ENCODE measurements around the gene POLR3E. TPM values are rescaled to one million over a fixed set of nuclear protein-coding genes. Genes with fewer than 3 reads are reported as not detected.

Gene POLR3E
- polyA plus RNA-seq, 1 donor (not counting 4 experiments of a cell fraction or from before 2014, with no cell fraction given), result 74.0 TPM

DNA sequence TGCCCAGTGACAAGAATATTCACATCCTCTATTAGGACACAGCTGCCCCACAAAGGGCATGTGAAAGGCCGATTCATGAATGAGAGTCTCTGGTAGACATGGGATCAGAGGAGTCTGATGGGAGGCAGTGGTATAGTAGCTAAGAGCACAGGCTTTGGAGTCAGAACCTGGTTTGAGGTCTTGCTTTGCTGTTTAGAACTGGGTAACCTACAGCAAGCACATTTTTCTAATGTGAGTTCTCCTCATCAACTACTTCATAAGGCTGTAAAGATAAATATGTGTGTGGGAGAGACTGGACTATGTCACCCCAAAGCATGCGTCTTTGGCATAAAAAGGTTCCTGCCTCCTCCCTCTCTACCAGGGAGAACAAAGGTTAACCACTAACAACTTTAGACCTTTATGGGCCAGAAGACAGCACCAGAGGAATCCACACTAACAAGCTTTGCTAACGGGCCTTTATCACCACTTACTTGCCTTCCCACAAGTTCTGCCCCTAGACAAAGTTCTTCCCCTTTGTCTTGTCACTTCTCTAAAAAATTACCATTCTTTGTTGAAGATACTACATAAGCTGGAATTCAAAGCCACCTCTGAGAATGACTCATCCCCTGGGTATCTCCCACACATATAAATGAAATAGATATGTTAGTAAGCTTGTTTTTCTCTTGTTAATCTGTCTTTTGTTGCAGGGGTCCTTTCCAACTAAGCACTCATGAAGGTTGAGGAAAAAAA lies 56.1 kb downstream of the POLR3E start:
- Histone ChIP-seq H3K27me3 (ENCODE audit: control insufficient read depth, extremely low read depth, insufficient read depth, low read length) (no peaks in the 10 kb centered on the region), H2AFZ (ENCODE audit: control insufficient read depth, low read length) (no peak overlapping the region), H3K4me3 (ENCODE audit: control insufficient read depth in 2 of 3, extremely low read depth in 1 of 3, insufficient read depth in 2 of 3, low read depth in 1 of 3, low read length in 3 of 3) (no peak overlapping the region), H3K4me2 (ENCODE audit: control insufficient read depth, extremely low read depth, insufficient read depth, low read depth, low read length) (peak overlapping the region; percentile 11), H3K27ac (ENCODE audit: control insufficient read depth, insufficient read depth, low read length) (no peak overlapping the region), H3K79me2 (ENCODE audit: control insufficient read depth, insufficient read depth, low read length) (peaks cover 55% of the 10 kb centered on the region), H4K20me1 (ENCODE audit: control insufficient read depth, extremely low read depth, insufficient read depth, low read length) (no peaks in the 10 kb centered on the region), H3K9me1 (ENCODE audit: control insufficient read depth, extremely low read depth, insufficient read depth, low read length) (no peaks in the 10 kb centered on the region), H3K9ac (ENCODE audit: control insufficient read depth, extremely low read depth, insufficient read depth, low read length) (no peak overlapping the region), H3K36me3 (ENCODE audit: control insufficient read depth in 2 of 2, extremely low read depth in 1 of 2, insufficient read depth in 2 of 2, low read length in 2 of 2) (peaks cover 6 to 12% of the 10 kb centered on the region in 2 experiments), H3K4me1 (ENCODE audit: control insufficient read depth, extremely low read depth, insufficient read depth, low read length) (peaks cover 25% of the 10 kb centered on the region), H3K9me3 (ENCODE audit: control insufficient read depth, low read depth, low read length) (no peaks in the 10 kb centered on the region)
- FAIRE-seq (peak; percentile 43), DNase-seq (ENCODE audit: low read depth, low spot score) (no peak)
- dilution Hi-C loops (cut with MboI; ENCODE audit: extremely low pct_ligation_motif_present, low sequenced_read_pairs), result no loop called here
- no peak for TF ChIP-seq EZH2 (IDR thresholded peaks at IDR 0.05; ENCODE audit: low read length)
- TF ChIP-seq, protein P1, sequence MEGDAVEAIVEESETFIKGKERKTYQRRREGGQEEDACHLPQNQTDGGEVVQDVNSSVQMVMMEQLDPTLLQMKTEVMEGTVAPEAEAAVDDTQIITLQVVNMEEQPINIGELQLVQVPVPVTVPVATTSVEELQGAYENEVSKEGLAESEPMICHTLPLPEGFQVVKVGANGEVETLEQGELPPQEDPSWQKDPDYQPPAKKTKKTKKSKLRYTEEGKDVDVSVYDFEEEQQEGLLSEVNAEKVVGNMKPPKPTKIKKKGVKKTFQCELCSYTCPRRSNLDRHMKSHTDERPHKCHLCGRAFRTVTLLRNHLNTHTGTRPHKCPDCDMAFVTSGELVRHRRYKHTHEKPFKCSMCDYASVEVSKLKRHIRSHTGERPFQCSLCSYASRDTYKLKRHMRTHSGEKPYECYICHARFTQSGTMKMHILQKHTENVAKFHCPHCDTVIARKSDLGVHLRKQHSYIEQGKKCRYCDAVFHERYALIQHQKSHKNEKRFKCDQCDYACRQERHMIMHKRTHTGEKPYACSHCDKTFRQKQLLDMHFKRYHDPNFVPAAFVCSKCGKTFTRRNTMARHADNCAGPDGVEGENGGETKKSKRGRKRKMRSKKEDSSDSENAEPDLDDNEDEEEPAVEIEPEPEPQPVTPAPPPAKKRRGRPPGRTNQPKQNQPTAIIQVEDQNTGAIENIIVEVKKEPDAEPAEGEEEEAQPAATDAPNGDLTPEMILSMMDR (optimal IDR thresholded peaks at IDR 0.05 in 1 of 3, IDR thresholded peaks at IDR 0.05 in 1 of 3, conservative IDR thresholded peaks at IDR 0.05 in 1 of 3; ENCODE audit: extremely low read depth in 1 of 3, insufficient read depth in 2 of 3, low read length in 3 of 3), result no peak

DNA sequence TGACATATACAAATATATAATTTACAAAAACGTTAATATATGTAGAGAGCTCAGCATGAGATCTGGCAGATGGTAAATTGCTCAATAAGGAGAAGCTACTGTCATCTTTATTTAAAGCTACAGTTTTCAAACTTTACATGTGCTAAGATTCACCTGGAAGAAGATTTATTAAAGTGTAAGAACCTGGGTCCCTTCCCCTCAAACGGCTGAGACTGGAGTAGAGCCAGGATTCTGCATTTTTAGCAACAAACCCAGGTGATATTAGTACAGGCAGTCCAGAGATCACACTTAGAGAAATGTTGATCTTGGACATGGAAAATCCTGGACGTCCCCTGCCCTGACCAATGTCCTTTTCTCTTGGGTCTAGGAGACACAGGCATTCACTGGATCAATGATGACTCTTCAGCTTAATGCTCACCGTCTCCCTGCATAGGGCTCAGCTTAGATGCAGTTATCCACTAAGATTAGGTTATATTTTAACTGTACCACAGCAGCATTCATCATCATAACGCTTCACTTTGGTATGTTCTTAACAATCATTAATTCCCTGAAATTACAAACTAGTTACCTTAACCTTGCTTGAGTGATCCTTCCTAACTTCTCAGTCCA lies 56.8 kb downstream of the POLR3E start:
- no peaks in the 10 kb centered on the region for H4K20me1 ChIP-seq (ENCODE audit: control insufficient read depth, extremely low read depth, insufficient read depth, low read length)
- peaks cover 57% of the 10 kb centered on the region for H3K79me2 ChIP-seq (ENCODE audit: control insufficient read depth, insufficient read depth, low read length)
- no peak overlapping the region for H3K4me2 ChIP-seq (ENCODE audit: control insufficient read depth, extremely low read depth, insufficient read depth, low read depth, low read length)
- H3K4me3 ChIP-seq (ENCODE audit: control insufficient read depth in 2 of 3, extremely low read depth in 1 of 3, insufficient read depth in 2 of 3, low read depth in 1 of 3, low read length in 3 of 3), result no peak overlapping the region
- FAIRE-seq (no peak), DNase-seq (ENCODE audit: low read depth, low spot score) (no peak)
- dilution Hi-C loops (cut with MboI; ENCODE audit: extremely low pct_ligation_motif_present, low sequenced_read_pairs), result no loop called here
- no peaks in the 10 kb centered on the region for H3K9me3 ChIP-seq (ENCODE audit: control insufficient read depth, low read depth, low read length)
- H3K9ac ChIP-seq (ENCODE audit: control insufficient read depth, extremely low read depth, insufficient read depth, low read length), result no peak overlapping the region
- TF ChIP-seq EZH2 (IDR thresholded peaks at IDR 0.05; ENCODE audit: low read length), result no peak
- TF ChIP-seq, protein P1 (optimal IDR thresholded peaks at IDR 0.05 in 1 of 3, IDR thresholded peaks at IDR 0.05 in 1 of 3, conservative IDR thresholded peaks at IDR 0.05 in 1 of 3; ENCODE audit: extremely low read depth in 1 of 3, insufficient read depth in 2 of 3, low read length in 3 of 3), result no peak
- H2AFZ ChIP-seq (ENCODE audit: control insufficient read depth, low read length), result no peak overlapping the region
- H3K27ac ChIP-seq (ENCODE audit: control insufficient read depth, insufficient read depth, low read length), result peak overlapping the region; percentile 27
- H3K4me1 ChIP-seq (ENCODE audit: control insufficient read depth, extremely low read depth, insufficient read depth, low read length), result peaks cover 18% of the 10 kb centered on the region
- H3K9me1 ChIP-seq (ENCODE audit: control insufficient read depth, extremely low read depth, insufficient read depth, low read length), result no peaks in the 10 kb centered on the region
- H3K27me3 ChIP-seq (ENCODE audit: control insufficient read depth, extremely low read depth, insufficient read depth, low read length), result no peaks in the 10 kb centered on the region
- peaks cover 6 to 12% of the 10 kb centered on the region in 2 experiments for H3K36me3 ChIP-seq (ENCODE audit: control insufficient read depth in 2 of 2, extremely low read depth in 1 of 2, insufficient read depth in 2 of 2, low read length in 2 of 2)
